Suprapubic skin (tissue), 4 donors: ENCODE measurements around the gene CTNND1.

Source experiments
- POLR2A ChIP-seq, 2 donors: fragments of 450-650 bp; IDR thresholded peaks; one replicate each; pipeline ENCODE4 v1.6.1; 2017; ENCODE audit warnings: antibody characterized with exemption in 2 of 2, mild to moderate bottlenecking in 2 of 2, moderate library complexity in 2 of 2
- POLR2AphosphoS5 ChIP-seq, 3 donors: sonication (generic); formaldehyde crosslinking; IDR thresholded peaks; one replicate each; pipeline ENCODE4 v1.6.1; 2017; ENCODE audit warnings: antibody characterized with exemption in 3 of 3
- TF ChIP-seq, protein P1 (sequence below), 2 donors: fragments of 200-600 bp in 1 of 2; fragments of 450-650 bp in 1 of 2; sonication (generic) in 1 of 2; IDR thresholded peaks; one replicate each; pipeline ENCODE4 v1.5.1; 2016 to 2019; ENCODE audit warnings: antibody characterized with exemption in 2 of 2, mild to moderate bottlenecking in 1 of 2, moderate library complexity in 1 of 2

DNA sequence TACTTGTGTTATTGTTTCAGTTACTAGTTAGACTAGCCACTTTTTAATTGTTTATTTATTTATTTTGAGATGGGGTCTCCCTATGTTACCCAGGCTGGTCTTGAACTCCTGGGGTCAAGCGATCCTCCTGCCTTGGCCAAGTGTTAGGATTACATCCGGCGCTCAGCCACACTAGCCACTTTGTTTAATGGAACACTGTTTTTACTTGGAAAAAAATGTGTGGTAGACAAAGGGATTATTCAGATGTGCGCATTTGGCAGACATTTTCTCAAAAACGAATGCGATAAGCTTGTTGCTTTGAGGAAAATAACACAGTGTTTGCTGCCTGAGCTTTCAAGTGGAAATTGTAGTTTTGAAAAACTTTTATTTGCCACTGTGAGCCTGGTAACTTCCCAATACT is 51.0 kb downstream of the CTNND1 start:
- no peak for TF ChIP-seq POLR2A (IDR thresholded peaks at IDR 0.05)
- no peak for TF ChIP-seq POLR2AphosphoS5 (IDR thresholded peaks at IDR 0.05)
- TF ChIP-seq, protein P1, sequence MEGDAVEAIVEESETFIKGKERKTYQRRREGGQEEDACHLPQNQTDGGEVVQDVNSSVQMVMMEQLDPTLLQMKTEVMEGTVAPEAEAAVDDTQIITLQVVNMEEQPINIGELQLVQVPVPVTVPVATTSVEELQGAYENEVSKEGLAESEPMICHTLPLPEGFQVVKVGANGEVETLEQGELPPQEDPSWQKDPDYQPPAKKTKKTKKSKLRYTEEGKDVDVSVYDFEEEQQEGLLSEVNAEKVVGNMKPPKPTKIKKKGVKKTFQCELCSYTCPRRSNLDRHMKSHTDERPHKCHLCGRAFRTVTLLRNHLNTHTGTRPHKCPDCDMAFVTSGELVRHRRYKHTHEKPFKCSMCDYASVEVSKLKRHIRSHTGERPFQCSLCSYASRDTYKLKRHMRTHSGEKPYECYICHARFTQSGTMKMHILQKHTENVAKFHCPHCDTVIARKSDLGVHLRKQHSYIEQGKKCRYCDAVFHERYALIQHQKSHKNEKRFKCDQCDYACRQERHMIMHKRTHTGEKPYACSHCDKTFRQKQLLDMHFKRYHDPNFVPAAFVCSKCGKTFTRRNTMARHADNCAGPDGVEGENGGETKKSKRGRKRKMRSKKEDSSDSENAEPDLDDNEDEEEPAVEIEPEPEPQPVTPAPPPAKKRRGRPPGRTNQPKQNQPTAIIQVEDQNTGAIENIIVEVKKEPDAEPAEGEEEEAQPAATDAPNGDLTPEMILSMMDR (IDR thresholded peaks at IDR 0.05): no peak
